H9 (cell line): ENCODE measurements around the gene SFRP2. TPM values are rescaled to one million over a fixed set of nuclear protein-coding genes. Genes with fewer than 3 reads are reported as not detected.

ENCODE experiments used
- DNase-seq: peaks from one replicate; pipeline ENCODE4 v3.0.0-alpha.2; 2017
- H2AFZ ChIP-seq: one replicate; pipeline ENCODE4 v1.6.1; 2013; ENCODE audit warnings: mild to moderate bottlenecking, low read length, control low read depth, moderate library complexity
- H2AK5ac ChIP-seq: 2 replicates; pipeline ENCODE4 v1.6.1; 2013; ENCODE audit warnings: low read length, control low read depth, mixed read lengths; ENCODE audit not compliant: insufficient read length
- H2BK120ac ChIP-seq: one replicate; pipeline ENCODE4 v1.6.1; 2013; ENCODE audit warnings: low read depth, mild to moderate bottlenecking, low read length, control low read depth, inconsistent platforms; ENCODE audit not compliant: poor library complexity, severe bottlenecking
- H2BK12ac ChIP-seq: 2 replicates; pipeline ENCODE4 v1.6.1; 2013; ENCODE audit warnings: low read length, control low read depth, mixed read lengths, low read depth; ENCODE audit not compliant: insufficient read length
- H2BK15ac ChIP-seq: 2 replicates; pipeline ENCODE4 v1.6.1; 2013; ENCODE audit warnings: low read depth, low read length, control low read depth
- H2BK20ac ChIP-seq: one replicate; pipeline ENCODE4 v1.6.1; 2013; ENCODE audit warnings: low read depth, mild to moderate bottlenecking, low read length, control low read depth, inconsistent platforms; ENCODE audit not compliant: poor library complexity, severe bottlenecking
- H2BK5ac ChIP-seq: 2 replicates; pipeline ENCODE4 v1.6.1; 2013; ENCODE audit warnings: low read length, control low read depth, mixed read lengths; ENCODE audit not compliant: insufficient read length
- H3K14ac ChIP-seq: 2 replicates; pipeline ENCODE4 v1.6.1; 2013; ENCODE audit warnings: low read length, control low read depth; ENCODE audit not compliant: insufficient read depth
- H3K18ac ChIP-seq: 2 replicates; pipeline ENCODE4 v1.6.1; 2013; ENCODE audit warnings: low read depth, mild to moderate bottlenecking, mixed read lengths, low read length, control low read depth; ENCODE audit not compliant: insufficient read length
- H3K23ac ChIP-seq: 2 replicates; pipeline ENCODE4 v1.6.1; 2013; ENCODE audit warnings: low read length, control low read depth, mixed read lengths, low read depth; ENCODE audit not compliant: insufficient read length
- H3K23me2 ChIP-seq: 2 replicates; pipeline ENCODE4 v1.6.1; 2013; ENCODE audit warnings: low read depth, mild to moderate bottlenecking, mixed read lengths, low read length, control low read depth; ENCODE audit not compliant: insufficient read length, poor library complexity, severe bottlenecking
- H3K27ac ChIP-seq: 2 replicates; pipeline ENCODE4 v1.5.1; 2013; ENCODE audit warnings: low read length, control low read depth, mixed read lengths, low read depth; ENCODE audit not compliant: insufficient read length
- H3K27me3 ChIP-seq: 2 replicates; pipeline ENCODE4 v1.6.1; 2013; ENCODE audit warnings: low read length, control low read depth, inconsistent platforms; ENCODE audit not compliant: insufficient read depth
- H3K4ac ChIP-seq: 2 replicates; pipeline ENCODE4 v1.6.1; 2013; ENCODE audit warnings: low read depth, mild to moderate bottlenecking, control low read depth, inconsistent platforms, low read length, moderate library complexity
- H3K4me1 ChIP-seq: 2 replicates; pipeline ENCODE4 v1.6.1; 2013; ENCODE audit warnings: low read length, control low read depth, inconsistent platforms; ENCODE audit not compliant: insufficient read depth
- H3K4me2 ChIP-seq: 2 replicates; pipeline ENCODE4 v1.6.1; 2013; ENCODE audit warnings: low read length, control low read depth, mixed read lengths; ENCODE audit not compliant: insufficient read length, insufficient read depth
- H3K56ac ChIP-seq: 2 replicates; pipeline ENCODE4 v1.6.1; 2013; ENCODE audit warnings: low read depth, mild to moderate bottlenecking, mixed read lengths, low read length, control low read depth; ENCODE audit not compliant: insufficient read length
- H3K79me1 ChIP-seq: 2 replicates; pipeline ENCODE4 v1.6.1; 2013; ENCODE audit warnings: low read depth, mild to moderate bottlenecking, moderate library complexity, low read length, control low read depth, inconsistent platforms; ENCODE audit not compliant: insufficient read depth, poor library complexity, severe bottlenecking
- H3K79me2 ChIP-seq: 2 replicates; pipeline ENCODE4 v1.6.1; 2013; ENCODE audit warnings: low read length, control low read depth, inconsistent platforms; ENCODE audit not compliant: insufficient read depth
- H3K9ac ChIP-seq: 2 replicates; pipeline ENCODE4 v1.6.1; 2013; ENCODE audit warnings: low read length, control low read depth, mixed read lengths; ENCODE audit not compliant: insufficient read length; ENCODE audit errors: extremely low read depth
- H3K9me3 ChIP-seq: one replicate; pipeline ENCODE4 v1.6.1; 2013; ENCODE audit warnings: low read depth, low read length, inconsistent platforms; ENCODE audit not compliant: control insufficient read depth
- H3T11ph ChIP-seq: one replicate; pipeline ENCODE4 v1.6.1; 2013; ENCODE audit warnings: mild to moderate bottlenecking, low read length, control low read depth, inconsistent platforms
- H4K20me1 ChIP-seq: one replicate; pipeline ENCODE4 v1.6.1; 2013; ENCODE audit not compliant: control insufficient read depth, insufficient read length, insufficient read depth
- H4K5ac ChIP-seq: 2 replicates; pipeline ENCODE4 v1.6.1; 2013; ENCODE audit warnings: low read depth, mild to moderate bottlenecking, mixed read lengths, low read length, control low read depth; ENCODE audit not compliant: insufficient read length
- H4K8ac ChIP-seq: replicated peaks from 2 replicates; pipeline ENCODE4 v1.6.1; 2013; ENCODE audit warnings: low read length, control low read depth, mixed read lengths, low read depth; ENCODE audit not compliant: insufficient read length
- H4K91ac ChIP-seq: 2 replicates; pipeline ENCODE4 v1.6.1; 2013; ENCODE audit warnings: low read depth, mild to moderate bottlenecking, moderate library complexity, mixed read lengths, low read length, control low read depth; ENCODE audit not compliant: insufficient read length
- H3K27ac Mint-ChIP-seq, 3 experiments: 2 replicates in 2 of 3; 3 replicates in 1 of 3; pipeline ENCODE4 v1.8.0; 2020 to 2021; ENCODE audit warnings: mixed read lengths in 3 of 3, mild to moderate bottlenecking in 1 of 3, moderate library complexity in 1 of 3
- H3K27me3 Mint-ChIP-seq: 2 replicates; pipeline ENCODE4 v1.8.0; 2021; ENCODE audit warnings: low read depth, mild to moderate bottlenecking, moderate library complexity, mixed read lengths
- H3K36me3 Mint-ChIP-seq, 3 experiments: 2 replicates in 2 of 3; 3 replicates in 1 of 3; pipeline ENCODE4 v1.8.0; 2020 to 2021; ENCODE audit warnings: low read depth in 3 of 3, mixed read lengths in 3 of 3; ENCODE audit not compliant: insufficient read depth in 1 of 3
- H3K4me1 Mint-ChIP-seq, 2 experiments: 2 replicates each; pipeline ENCODE4 v1.8.0; 2020; ENCODE audit warnings: mixed read lengths in 2 of 2
- H3K4me3 Mint-ChIP-seq, 2 experiments: 2 replicates in 1 of 2; 3 replicates in 1 of 2; pipeline ENCODE4 v1.8.0; 2020 to 2021; ENCODE audit warnings: mild to moderate bottlenecking in 2 of 2, mixed read lengths in 2 of 2, moderate library complexity in 1 of 2
- H3K9me3 Mint-ChIP-seq, 2 experiments: 2 replicates in 1 of 2; 3 replicates in 1 of 2; pipeline ENCODE4 v1.8.0; 2020; ENCODE audit warnings: mild to moderate bottlenecking in 2 of 2, mixed read lengths in 2 of 2, moderate library complexity in 1 of 2
- CTCF ChIP-seq: fragments of 200-600 bp; sonication (generic); conservative IDR thresholded peaks from 3 replicates; pipeline ENCODE4 v1.8.0; 2021; ENCODE audit warnings: antibody characterized with exemption, mild to moderate bottlenecking
- total RNA-seq: library from RNA; stranded (reverse); gene quantifications from 2 replicates; pipeline ENCODE4 v1.2.1, GENCODE V29; 2021

Gene SFRP2
- total RNA-seq, 1 experiment from 2014 or later: 156 TPM

- no peaks in the 10 kb centered on the region for H3K79me1 ChIP-seq
- no peaks in the 10 kb centered on the region; the same call in 1 of the 2 replicates for H3K4me1 ChIP-seq
- H2BK12ac ChIP-seq: no peak overlapping the region
- H2BK15ac ChIP-seq: no peak overlapping the region
- no peak overlapping the region for H2BK5ac ChIP-seq
- DNase-seq: no peak
- no peak overlapping the region for H3K23ac ChIP-seq
- H3T11ph ChIP-seq: no peak overlapping the region
- H3K4me1 Mint-ChIP-seq: peaks cover 10 to 11% of the 10 kb centered on the region in 2 experiments
- no peak overlapping the region for H3K4me3 Mint-ChIP-seq
- no peak overlapping the region for H3K27ac Mint-ChIP-seq
- no peaks in the 10 kb centered on the region for H3K27me3 ChIP-seq
- H3K18ac ChIP-seq: no peak overlapping the region
- no peak overlapping the region for H3K4me2 ChIP-seq
- H4K5ac ChIP-seq: no peak overlapping the region
- H4K91ac ChIP-seq: no peak overlapping the region
- no peak overlapping the region for H2BK120ac ChIP-seq
- H2BK20ac ChIP-seq: no peak overlapping the region
- peaks cover 5 to 12% (median 6%) of the 10 kb centered on the region in 3 experiments; a peak in 4 of 7 replicates for H3K36me3 Mint-ChIP-seq
- H3K14ac ChIP-seq: no peak overlapping the region
- H3K9ac ChIP-seq: no peak overlapping the region
- no peaks in the 10 kb centered on the region for H3K79me2 ChIP-seq
- H2AK5ac ChIP-seq: no peak overlapping the region
- H4K8ac ChIP-seq: no peak overlapping the region
- no peaks in the 10 kb centered on the region for H4K20me1 ChIP-seq
- no peak overlapping the region for H3K4ac ChIP-seq
- H3K9me3 Mint-ChIP-seq: peaks cover 7 to 18% of the 10 kb centered on the region in 2 experiments
- H3K27ac ChIP-seq: no peak overlapping the region
- H3K23me2 ChIP-seq: no peaks in the 10 kb centered on the region
- H3K9me3 ChIP-seq: no peaks in the 10 kb centered on the region
- no peaks in the 10 kb centered on the region for H3K27me3 Mint-ChIP-seq
- no peak overlapping the region for H3K56ac ChIP-seq
- no peak overlapping the region for H2AFZ ChIP-seq
- TF ChIP-seq CTCF: no peak
Observed at GRCh38 chr4:153824501-153824900, 35.6 kb upstream of the SFRP2 start.
